GM12865 (cell line): ENCODE measurements around the gene ROCK2.
"Not testable (repeated sequence)": the region's sequence is repeated elsewhere in the genome, so short reads cannot be mapped to it uniquely, and the experiment has no call there.

ENCODE experiments used
- DNase-seq: peaks from one replicate; pipeline ENCODE4 v3.0.0; 2010; ENCODE audit warnings: low read depth
- H3K4me3 ChIP-seq: 2 replicates; pipeline ENCODE4 v1.5.1; 2011; ENCODE audit warnings: mild to moderate bottlenecking, low read depth, low read length, control low read depth
- CTCF ChIP-seq: IDR thresholded peaks from 2 replicates; pipeline ENCODE4 v1.5.1; 2011; ENCODE audit warnings: low read length, control low read depth, low read depth, inconsistent platforms; ENCODE audit not compliant: insufficient read depth; ENCODE audit errors: missing control alignments

ROCK2 gene

DNA sequence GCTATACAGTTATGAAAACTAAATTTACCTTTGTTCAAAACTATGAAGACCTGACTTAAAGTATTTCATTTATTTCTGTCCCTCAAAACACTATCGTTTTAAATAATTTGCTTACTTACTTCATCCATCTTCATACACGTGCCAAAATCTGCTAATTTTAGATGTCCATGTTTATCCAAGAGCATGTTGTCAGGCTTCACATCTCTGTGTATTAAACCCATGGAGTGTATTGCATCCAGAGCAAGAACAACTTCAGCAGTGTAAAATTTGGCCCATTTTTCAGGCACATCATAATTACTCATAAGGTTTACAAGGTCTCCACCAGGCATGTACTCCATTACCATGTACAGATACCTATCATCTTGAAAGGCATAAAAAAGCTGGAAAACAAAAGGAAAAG lies 108.9 kb downstream of the ROCK2 start:
- no peak for TF ChIP-seq CTCF
- no peak overlapping the region for H3K4me3 ChIP-seq
- no peak for DNase-seq

- DNase-seq = no peak
- H3K4me3 ChIP-seq = no peak overlapping the region
- no peak for TF ChIP-seq CTCF
Observed at GRCh38 chr2:11234309-11234708, 110.1 kb downstream of the ROCK2 start.

DNA sequence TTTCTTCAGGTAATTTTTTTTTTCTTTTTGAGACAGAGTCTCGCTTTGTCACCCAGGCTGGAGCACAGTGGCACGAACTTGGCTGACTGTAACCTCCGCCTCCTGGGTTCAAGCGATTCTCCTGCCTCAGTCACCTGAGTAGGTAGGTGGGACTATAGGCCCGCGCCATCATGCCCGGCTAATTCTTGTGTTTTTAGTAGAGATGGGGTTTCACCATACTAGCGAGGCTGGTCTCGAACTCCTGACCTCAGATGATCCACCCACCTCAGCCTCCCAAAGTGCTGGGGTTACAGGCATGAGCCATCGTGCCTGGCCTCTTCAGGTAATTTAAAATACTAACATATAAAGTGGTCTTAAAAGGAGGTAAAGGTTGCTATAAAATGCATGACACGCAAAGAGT lies 113.2 kb downstream of the ROCK2 start:
- not testable (repeated sequence) for H3K4me3 ChIP-seq, DNase-seq

DNA sequence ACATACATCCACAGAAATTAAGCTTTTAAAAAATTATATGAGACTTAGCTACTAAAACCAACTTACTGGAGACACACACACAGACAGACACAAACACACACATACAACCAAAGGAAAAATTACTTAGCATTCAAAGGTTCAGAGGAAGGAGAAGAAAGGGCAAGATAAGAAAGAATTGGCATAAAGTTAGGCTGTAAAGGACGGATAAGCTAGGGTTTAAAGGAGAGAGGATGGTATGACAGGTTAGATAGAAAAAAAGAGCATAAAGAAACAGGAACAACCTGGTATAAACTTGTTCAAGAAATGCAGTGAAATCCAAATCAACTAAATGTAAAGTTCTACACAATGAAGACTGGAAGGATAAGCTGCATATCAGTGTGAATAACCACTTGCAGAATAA lies 115.7 kb downstream of the ROCK2 start:
- DNase-seq = no peak
- no peak overlapping the region for H3K4me3 ChIP-seq
- no peak for TF ChIP-seq CTCF

DNA sequence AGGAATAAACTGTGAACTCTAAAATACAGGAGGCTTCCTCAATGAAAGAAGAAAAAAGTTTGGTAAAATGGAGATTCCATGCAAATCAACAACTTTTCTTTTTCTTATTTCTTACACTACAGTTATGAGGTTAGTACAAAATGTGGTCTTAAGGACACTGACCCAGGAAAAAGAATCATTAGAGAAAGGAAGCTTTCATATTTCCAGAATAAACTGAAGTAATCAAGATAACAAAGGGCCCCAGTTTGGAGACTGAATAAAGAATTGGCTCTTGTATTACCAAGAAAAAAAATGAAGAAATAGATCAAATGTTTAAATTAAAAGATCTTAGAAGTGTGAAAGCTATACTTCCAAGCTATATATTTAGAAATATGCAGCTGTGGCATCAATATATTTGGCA lies 116.8 kb downstream of the ROCK2 start:
- TF ChIP-seq CTCF = no peak
- no peak overlapping the region for H3K4me3 ChIP-seq
- no peak for DNase-seq

DNA sequence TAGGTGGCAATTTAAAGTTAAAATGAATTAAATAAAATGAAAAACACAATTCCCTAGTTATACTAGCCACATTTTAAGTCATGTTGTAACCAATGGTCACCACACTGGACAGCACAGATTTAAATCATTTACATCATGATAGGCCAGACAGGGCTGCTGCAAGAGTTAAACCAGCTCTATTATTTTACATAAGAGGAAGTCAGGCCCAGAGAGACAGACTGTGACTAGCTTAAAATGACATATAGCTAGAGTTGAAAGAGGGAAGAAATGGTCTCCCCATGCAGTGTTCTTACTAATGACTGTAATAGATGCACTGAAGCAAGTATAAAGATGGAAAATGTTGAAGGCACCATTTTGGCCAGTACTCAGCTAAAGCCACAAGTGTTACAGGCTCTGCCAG lies 119.5 kb downstream of the ROCK2 start:
- H3K4me3 ChIP-seq = no peak overlapping the region
- no peak for TF ChIP-seq CTCF
- DNase-seq = no peak

DNA sequence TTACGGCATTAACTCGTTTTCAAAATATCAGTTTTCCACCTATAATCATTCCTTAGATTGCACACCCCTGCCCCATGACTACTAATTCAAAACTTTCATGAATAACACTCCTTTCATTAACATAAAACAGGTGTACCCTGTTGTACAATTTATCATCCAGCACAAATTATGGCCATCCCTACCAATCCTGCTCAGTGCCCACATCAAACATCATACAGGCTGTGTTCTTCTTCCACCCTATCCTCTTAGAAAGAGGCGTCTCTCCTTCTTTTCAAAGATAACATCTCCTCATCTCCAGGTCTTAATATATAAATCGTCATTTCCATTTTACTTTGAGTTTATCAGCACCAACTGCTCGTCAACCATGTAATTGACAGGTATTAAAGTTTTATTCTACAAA lies 121.6 kb downstream of the ROCK2 start:
- TF ChIP-seq CTCF = no peak
- no peak for DNase-seq
- H3K4me3 ChIP-seq = no peak overlapping the region

GRCh38 chr2:11220445-11220844 lies 124.0 kb downstream of the ROCK2 start:
- no peak for TF ChIP-seq CTCF
- DNase-seq = no peak
- no peak overlapping the region for H3K4me3 ChIP-seq
